NCI-H187 (cell line): ENCODE measurements around the gene ITPKC.

Experiments used
- DNase-seq, 2 experiments: peaks; one replicate each; lab custom pipeline; 2025; lab: John Stamatoyannopoulos, UW

The ITPKC gene

DNA sequence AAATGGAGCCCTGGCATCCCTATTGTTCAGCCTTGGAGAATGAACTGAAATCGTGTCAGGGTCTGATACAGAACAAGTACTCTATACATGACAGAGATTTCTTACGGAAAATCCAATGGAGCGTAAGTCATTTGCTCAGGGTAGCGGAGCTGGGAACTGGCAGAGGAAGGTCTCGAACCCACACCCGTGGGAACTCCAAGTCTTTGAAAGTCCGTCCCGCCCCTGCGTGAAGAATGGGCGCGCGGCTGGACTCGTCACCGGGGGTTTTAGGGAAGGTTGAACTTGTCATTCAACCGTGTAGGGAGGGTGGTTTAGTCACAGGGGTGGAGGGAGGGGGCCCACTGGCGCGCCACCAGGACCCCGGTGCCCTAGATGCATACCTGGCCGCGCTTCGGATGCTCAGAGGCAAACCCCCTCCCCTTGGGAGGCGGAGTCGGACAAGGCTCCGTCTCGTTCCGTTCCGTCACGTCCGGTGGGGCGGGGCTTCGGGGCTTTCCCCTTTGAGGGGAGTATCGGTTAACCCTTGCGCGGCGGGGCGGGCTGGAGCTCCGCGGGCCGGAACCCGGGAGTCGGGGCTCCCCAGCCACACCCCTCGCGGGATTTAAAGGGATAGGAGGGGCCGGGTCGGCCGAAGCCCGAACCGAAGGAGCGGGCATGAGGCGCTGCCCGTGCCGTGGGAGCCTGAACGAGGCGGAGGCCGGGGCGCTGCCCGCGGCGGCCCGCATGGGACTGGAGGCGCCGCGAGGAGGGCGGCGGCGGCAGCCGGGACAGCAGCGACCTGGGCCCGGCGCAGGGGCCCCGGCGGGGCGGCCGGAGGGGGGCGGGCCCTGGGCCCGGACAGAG lies at the start of gene ITPKC, which contains the start of gene COQ8B:
TSS of gene ITPKC (plus strand) at position 631 of the 843 bp plus-strand sequence. CDS start at position 655, 24 bp downstream.
TSS of gene COQ8B (minus strand) at position 405 of the 843 bp plus-strand sequence. CDS start 2,254 bp downstream, outside the sequence.
- peak; percentile 90 to 97 for DNase-seq

DNA sequence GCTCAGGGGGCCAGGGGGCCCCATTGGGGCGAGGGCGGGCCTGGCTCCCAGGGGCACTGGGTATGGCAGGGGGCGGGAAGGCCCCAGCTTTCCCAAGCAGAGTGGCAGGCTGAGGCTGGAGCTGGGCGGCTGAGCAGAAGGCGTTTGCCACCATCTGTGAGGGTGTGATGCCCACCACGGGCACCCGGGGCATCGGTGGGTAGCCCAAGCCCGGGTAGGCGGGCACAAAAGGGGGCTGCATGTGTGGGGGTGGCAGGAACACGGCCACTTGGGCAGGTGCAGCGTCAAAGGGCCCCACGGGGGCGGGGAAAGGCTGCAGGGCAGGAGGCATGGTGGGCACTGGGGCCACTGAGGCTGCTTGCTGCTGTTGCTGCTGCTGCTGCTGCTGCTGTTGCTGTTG lies 49.3 kb upstream of the ITPKC start:
- no peak for DNase-seq

DNA sequence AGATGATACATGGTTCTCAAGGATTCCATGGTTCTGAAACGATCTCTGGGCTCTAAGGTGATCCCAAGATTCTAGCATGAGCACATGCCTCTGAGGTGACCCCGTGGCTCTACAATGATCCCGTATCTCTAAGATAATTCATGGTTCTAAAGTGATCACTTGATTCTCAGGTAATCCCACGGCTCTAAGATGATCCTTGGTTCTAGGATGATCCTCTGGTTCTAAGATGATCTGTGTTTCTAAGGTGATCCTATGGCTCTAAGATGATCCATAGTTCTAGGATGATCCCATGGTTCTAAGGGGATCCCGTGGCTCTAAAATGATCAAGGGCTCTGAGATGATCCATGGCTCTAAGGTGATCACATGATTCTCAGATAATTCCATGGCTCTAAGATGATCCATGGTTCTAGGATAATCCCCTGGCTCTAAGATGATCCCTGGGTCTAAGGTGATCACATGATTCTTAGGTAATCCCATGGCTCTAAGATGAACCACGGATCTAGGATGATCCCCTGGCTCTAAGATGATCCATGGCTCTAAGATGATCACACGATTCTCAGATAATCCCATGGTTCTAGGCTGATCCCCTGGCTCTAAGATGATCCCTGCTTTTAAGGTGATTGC lies 47.8 kb upstream of the ITPKC start:
- DNase-seq, result no peak

DNA sequence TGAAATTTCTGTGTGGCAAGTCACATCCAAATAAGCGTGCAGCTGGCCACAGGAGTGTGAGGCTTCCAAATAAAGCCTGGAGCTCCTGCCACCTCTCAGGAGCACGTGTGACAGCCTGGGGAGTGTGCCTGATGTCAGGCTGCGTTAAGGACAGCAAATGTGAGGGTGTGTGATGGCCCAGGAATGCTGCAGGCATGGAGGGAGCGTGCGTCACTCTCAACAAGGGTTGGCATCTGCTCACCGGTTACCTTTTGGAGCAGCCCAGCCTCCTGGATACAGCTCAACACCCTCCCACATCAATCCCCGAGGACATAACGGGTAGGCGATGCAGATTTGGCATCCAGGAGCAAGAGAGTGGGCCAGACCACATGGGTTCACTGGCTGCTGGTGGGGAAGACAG lies 45.5 kb upstream of the ITPKC start:
- DNase-seq, result no peak

DNA sequence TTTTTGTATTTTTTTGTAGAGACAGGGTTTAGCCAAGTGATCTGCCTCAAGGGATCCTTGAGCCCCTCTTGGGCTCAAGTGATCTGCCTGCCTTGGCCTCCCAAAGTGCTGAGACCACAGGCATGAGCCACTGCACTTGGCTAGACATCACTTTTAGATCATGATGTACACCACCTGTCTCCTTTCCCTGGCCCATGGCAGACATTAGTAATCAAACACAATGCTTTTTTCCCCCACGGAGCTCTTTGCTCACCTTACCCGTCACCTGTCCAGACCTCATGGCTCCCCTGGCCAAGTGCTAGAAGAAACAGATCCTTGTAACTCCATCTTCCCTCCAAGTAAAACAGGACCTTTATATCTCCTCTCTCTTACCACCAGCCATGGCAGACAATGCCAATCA lies 44.9 kb upstream of the ITPKC start:
- no peak for DNase-seq

DNA sequence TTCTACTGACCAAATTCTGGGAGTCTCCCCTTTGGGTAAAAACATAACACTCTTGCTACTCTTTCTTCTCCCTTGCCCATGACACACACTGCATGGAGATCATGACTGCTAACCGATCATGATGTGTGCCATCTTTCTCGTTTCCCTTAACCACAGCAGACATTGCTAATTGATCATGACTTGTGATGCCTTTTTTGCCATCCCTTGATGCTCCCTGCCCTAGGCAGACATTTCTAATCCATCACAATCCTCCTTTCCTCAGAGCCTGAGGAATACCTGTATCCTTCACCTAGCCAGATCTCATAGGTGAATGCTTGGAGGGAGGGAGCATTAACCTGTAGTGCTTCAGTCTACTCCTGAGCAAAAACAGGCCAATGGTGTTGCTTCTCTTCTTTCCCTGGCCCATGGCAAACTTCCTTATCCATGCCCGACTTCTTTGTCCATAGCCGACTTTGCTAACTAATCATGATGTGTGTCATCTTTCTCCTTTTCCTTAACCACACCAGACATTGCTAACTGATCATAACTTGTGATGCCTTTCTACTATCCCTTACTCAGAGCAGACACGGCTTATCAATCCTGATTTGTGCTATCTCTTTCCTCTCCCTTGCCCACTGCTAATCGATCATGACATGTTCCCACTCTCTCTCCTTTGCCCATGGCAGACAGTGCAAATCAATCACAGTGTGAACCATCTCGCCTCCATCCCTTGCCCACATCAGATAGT lies 44.2 kb upstream of the ITPKC start:
- DNase-seq, result no peak

DNA sequence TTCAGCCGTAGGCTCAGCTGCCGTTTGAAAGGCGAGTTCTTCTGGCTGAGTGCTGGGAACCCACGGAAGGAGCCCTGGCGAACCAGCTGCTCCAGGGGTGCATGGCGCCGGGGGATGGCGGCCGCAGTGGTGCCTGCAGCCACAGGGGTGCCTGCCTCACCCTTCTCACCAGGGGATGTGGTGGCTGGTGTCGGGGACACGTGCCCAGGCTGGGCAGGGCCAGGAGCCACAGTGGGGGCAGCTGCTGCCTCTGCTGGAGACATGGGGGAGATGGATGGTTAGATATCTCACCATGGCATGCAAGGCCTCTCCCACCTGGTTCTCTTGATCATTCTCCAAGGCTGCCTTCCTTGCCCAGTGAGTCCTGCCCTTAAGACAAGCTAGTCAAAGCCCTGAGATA lies 43.5 kb upstream of the ITPKC start:
- DNase-seq, result no peak

DNA sequence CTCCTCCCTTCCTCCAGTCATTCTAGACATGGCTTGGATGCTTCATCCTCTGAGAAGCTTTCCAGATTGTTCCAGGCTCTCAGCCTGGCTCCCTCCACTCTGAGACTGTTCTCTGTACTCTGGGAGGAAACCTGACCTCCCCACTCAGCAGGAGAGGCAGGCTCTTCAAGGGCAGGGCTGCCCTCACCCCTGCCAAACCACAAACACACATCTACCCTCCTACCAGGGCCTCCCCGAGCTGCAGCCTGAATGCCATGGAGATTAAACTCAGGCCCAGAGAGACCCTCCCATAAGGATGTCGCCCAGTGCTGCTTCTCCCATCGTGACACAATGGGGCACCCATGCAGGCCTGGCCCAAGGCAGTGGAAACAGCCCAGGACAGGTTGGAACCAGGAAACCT lies 42.6 kb upstream of the ITPKC start:
- peak in 1 of 2 experiments; percentile 45 for DNase-seq

DNA sequence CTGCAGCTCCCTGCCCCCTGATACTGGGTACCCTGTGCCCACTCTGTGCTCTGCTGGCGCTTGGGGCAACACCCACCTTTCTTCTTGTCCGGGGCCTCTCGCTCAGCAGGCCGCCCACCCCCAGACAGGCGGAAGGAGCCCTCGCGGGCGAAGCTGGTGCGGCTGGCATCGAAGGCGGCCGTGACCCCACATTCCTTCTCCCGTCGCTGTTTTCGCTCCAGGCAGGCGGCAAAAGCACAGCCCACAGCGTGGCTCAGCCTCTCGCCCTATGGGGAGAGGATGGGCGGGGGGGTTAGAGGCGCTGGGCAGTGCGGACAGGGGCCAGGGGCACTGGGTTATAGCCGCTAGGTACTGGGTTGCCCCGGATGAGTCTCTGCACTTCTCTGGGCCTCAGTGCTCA lies 39.8 kb upstream of the ITPKC start:
- no peak for DNase-seq

DNA sequence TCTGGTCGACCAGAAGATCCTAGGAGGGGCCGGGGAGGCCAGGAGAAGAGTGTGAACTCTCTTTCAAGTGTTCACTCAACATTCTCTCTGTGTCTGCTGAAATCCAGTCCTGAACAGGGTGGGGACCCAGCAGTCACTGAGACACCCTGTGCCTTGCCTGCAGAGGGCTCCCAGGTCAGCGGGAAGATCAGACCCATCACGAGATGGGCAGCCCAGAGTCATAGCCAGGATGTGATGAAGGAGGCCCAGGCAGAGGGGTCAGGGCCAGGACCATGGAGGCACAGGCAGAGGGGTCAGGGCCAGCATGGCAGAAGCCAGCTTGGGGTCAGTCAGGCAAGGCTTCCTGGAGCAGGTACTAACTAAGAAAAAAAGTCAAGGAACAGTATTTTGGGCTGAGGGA lies 35.9 kb upstream of the ITPKC start:
- no peak for DNase-seq

DNA sequence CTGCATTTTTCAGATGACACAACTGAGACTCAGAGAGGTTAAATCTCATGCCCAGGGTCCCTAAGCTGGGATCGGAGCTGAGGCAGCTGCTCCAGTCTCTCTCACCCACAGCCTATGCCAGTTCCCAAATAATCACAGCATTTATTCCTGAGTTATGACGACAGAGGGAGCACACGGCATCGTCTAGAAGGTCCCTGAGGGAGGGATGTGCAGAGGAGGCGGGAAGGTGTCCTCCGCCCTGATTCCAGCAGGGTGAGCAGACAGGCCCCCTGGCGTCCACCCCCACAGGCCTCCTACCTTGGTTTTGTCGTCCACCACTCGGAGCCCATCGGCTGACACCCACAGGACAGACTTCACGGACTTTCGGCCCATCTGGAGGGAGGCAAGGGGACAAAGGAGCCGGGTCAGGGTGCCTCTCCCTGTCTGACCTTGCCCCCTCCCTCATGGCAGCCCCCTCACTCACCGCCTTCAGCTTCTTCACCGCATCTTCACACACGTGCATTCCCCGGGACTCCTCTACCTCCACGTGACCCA lies 34.4 kb upstream of the ITPKC start:
- no peak for DNase-seq

DNA sequence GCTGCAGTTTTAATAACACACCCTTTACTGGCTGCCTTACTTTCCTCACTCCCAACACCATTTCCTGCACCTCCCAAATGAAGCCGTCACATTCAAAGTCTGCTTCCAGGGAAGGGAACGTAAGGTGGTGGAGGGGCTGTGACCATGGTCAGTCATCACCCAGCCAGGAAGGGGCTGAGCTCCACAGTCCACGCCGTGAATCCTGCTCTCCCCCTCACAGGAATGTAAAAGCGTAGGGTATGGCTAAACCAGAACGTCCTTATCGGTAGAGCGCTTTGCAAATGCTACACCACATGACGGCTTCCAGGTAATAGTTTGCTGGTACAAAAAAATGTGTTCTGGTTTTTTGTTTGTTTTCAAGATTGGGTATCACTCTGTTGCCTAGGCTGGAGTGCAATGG lies 33.5 kb upstream of the ITPKC start:
- no peak for DNase-seq

DNA sequence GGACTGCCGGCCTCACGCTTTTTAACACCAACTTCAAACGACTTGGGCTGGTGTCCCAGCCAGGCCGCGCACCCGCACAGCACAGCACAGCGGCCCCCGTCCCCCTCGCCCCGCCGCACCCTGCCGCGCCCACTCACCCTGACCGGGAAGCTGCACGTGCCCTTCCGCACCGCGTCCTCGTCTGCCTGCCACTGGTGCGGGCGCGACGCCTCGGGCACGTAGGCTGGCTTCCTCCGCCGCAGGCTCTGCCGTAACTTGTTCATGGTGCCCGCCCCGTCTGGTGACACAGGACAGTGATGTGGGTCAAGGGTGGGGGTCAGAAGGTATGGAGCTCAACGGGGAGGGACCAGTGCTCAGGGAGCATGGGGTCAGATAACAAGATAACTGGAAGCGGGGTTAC lies 32.6 kb upstream of the ITPKC start:
- no peak for DNase-seq

DNA sequence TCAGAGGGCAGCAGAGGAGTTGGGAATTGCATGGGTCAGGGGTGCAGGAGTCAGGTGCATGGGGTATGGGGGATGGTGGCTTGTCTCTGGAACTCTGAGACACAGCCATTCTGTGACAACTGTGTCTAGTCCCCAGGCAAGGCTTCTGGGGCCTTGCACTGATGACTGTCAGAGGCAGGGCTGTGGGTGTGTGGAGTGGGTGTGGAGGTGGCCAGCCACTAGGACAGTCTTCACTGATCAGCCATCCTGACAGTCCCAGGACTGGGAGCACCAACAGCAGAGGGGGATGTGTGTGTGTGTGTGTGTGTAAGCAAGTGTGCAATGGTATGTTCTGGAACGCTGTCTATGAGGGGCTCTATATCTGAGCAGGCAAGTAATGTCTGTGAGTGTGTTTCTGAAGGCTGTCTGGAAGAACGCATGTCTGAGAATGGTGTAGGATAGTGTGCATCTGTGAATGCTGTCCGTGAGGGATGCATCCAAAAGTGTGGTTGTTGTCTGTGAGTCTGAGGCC lies 31.8 kb upstream of the ITPKC start:
- no peak for DNase-seq

DNA sequence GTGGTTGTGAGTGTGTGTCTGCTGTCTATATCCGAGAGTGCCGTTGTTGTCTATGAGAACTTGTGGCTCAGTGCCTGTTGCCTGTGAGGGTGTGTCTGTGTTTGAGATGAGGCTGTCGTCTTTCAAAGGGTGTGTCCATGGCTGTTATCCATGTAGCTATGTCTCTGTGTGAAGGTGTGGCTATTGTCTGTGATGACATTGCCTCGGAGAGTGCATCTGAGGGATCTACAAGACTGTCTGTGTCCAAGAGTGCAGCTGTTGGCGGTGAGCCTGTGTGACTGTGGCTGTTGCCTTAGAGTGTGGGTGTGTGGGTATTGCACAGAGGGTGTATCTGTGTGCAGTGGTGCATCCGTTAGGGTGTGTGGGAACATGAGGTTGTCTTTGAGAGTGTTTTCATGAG lies 31.3 kb upstream of the ITPKC start:
- DNase-seq, result no peak

DNA sequence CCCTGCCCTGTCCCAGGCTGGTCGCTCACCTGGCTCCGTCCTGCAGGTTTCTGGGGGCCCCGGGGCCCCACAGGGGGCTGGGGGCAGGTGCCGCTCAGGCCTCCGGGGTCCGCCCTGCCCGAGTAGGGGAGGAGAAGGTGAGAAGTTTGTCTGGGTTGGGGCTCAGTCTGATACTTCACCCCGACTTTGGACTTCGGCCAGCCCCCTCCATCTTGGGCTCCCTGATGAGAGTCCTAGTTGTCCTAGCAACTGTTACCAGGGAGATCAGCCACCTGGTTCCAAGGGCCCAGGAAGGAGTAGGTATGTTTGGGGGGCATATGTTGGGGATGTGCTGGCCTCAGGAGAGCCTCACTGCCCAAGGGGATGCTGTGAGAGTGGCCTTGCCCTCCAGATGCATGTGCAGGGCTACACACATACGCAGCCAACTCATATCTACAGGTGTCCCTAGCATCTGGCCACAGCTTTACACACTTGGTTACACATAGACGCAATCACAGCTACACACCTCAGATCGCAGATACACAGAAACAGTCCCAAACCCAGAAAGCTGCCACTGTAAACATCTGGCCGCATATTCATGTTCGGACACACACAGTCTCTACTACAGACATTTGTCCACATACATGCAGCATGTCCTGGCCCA lies 29.9 kb upstream of the ITPKC start:
- DNase-seq, result no peak

DNA sequence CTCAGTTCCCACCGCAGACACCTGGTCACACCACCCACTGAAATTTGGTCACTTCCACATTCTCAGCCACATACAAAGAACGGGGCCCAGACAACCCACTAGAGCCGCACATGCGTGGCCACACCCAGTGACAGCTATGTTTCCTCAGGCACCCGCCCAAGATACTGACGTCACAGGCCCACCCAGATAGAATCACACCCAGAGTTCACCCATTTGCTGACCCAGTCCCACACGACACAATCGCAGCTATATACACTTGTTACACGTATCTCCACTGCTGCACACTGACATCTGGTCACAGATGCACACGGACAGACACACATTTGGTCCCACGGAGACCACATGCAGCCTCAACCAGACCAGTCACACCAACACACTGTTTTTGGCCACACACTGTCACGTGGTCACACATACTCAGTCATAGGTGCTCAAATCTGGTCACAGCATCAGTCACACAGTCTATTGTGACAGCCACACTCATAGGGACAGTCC lies 29.3 kb upstream of the ITPKC start:
- DNase-seq, result no peak

DNA sequence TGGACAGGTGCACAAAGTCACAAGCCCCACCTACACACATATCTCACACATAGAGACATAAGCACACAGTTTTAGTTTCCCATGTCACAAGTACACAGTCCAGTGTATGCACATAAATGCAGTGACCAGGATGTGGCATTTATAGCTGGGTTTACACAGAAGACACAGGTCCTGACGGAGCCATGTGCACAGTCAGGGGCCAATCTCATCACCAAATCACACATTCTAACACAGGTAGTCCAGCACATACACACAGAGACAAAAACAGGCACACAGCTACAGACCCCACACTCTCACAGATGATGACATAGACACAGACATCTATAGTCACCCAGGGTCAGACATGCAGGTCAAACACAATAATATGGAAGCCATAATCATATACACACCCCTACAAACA lies 28.6 kb upstream of the ITPKC start:
- no peak for DNase-seq

DNA sequence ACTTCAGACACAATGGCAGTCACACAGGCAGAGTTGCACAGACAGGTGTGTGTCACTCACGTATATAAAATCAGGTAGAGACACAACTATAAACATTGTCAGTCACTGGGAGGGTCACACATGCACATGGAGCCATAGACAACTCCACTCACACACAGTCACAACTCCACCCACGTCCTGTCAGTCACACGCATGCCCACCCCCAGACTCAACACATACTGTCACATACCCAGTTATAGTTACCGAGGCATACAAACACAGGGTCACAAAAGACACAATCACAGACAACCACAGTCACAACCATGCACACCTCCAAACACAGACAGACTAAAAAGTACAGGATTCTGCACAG lies 27.9 kb upstream of the ITPKC start:
- DNase-seq, result no peak

DNA sequence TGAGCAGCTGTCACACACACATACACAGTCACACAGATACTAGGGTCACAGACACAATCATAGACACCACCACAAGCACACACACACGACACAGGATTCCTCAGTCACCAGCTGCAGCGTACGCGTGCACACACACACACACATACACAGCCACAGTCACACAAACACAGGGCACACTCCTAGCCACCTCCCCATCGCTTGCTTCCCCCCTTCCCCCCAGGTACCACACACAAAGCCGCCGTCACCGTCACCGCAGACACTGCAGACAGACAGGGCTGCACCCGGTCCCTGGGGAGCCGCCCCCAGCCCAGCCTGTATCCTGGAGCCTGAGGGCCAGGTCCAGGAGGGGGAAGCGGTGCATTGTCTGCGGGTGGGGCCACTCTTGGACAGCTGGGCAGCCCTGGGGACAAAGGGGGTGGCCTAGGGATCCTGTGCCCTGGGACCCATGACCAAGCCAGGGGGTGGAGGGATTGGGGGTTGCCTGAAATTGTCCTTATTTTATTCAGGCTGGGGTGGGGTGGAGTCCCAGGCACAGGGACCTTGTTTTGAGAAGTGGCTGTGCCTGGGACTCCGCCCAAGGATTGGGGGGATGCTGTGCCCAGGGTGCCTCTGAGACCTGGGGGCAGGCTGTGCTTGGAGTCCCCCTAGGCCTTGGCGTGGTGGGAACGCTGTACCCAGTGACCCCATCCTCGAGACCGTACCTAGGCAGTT lies 27.4 kb upstream of the ITPKC start:
- peak in 1 of 2 experiments; percentile 17 for DNase-seq

DNA sequence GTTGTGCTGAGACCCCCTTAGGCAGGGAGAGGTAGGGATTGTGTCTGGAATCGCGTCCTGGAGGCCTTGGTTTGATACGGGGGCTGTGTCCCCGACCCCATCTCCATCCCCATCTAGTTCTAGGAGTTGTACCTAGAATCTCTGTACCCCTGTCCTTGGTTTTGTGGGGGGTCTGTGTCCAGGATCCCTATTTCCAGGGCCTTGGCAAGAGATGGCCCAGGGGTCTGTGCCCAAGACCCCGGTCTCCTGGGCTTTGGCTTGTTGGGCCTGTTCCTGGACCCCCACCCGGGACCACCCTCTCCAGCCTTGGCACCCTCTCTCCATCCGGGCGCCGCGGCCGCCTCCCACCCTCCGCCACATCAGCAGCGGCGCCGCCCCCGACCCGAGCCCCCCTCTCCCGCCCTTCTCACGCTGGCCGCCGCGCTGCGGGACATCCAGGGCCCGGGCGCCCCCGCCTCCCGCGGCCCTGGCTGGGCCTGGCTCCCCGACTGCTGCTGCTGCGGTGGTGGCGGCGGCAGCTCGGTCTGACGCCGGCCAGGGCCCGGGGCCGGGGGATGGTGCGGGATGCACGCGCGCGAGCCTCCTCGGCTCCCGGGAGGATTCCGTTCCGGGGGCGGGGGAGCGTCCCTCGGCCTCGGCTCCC lies 26.7 kb upstream of the ITPKC start, which contains the start of gene NUMBL:
TSS of gene NUMBL (minus strand) at position 602 of the 643 bp plus-strand sequence. CDS start at position 434, 168 bp downstream.
- no peak for DNase-seq
